OCI-LY7 (cell line): ENCODE results near the gene CARMIL1.

Experiments
- EZH2phosphoT487 ChIP-seq: fragments of 200-600 bp; sonication (generic); IDR thresholded peaks from 2 replicates; pipeline ENCODE4 v1.6.1; 2018; ENCODE audit warnings: low read depth, borderline replicate concordance, mild to moderate bottlenecking, mixed run types, antibody characterized with exemption, low read length, moderate library complexity, mixed read lengths
- TF ChIP-seq, protein P1 (sequence below): fragments of 200-600 bp; sonication (generic); conservative IDR thresholded peaks from 2 replicates; pipeline ENCODE4 v1.5.1; 2014; ENCODE audit warnings: mild to moderate bottlenecking, antibody characterized with exemption, low read length, moderate library complexity, mixed read lengths

DNA sequence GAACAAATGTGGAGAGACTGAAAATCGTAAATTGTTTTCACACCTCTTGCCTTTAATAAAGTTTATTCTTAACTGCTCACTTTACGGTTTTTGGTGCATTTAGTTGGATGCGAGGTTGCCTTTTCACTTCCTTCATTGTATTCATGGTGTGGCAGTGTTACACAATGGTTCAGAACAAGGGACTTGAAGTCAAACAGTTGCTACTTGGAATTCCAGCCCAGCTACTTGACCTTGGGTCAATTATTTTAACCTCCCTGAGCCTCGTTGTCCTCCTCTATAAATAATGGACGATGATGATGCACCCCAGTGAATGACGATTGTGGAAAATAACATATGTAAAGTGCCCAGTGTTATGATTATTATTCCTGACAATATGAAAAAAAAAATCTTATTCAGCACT is 72.3 kb downstream of the CARMIL1 start:
- TF ChIP-seq, protein P1, sequence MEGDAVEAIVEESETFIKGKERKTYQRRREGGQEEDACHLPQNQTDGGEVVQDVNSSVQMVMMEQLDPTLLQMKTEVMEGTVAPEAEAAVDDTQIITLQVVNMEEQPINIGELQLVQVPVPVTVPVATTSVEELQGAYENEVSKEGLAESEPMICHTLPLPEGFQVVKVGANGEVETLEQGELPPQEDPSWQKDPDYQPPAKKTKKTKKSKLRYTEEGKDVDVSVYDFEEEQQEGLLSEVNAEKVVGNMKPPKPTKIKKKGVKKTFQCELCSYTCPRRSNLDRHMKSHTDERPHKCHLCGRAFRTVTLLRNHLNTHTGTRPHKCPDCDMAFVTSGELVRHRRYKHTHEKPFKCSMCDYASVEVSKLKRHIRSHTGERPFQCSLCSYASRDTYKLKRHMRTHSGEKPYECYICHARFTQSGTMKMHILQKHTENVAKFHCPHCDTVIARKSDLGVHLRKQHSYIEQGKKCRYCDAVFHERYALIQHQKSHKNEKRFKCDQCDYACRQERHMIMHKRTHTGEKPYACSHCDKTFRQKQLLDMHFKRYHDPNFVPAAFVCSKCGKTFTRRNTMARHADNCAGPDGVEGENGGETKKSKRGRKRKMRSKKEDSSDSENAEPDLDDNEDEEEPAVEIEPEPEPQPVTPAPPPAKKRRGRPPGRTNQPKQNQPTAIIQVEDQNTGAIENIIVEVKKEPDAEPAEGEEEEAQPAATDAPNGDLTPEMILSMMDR, result no peak
- TF ChIP-seq EZH2phosphoT487, result no peak
